SK-N-MC (cell line): ENCODE measurements around the gene KRT71.

Experiments used
- EZH2 ChIP-seq: fragments of 200-600 bp; sonication (generic); IDR thresholded peaks from one replicate; pipeline ENCODE4 v1.6.1; 2017; ENCODE audit warnings: antibody characterized with exemption
- FOXP2 ChIP-seq: optimal IDR thresholded peaks from 2 replicates; pipeline ENCODE3; 2011; ENCODE audit warnings: mild to moderate bottlenecking, moderate library complexity; ENCODE audit not compliant: insufficient read depth; ENCODE audit errors: extremely low read length, control extremely low read depth
- POLR2AphosphoS5 ChIP-seq: IDR thresholded peaks from 2 replicates; pipeline ENCODE4 v1.6.1; 2012; ENCODE audit warnings: mild to moderate bottlenecking, low read depth, low read length, borderline replicate concordance

GRCh38 chr12:52581066-52581465 is 28.1 kb upstream of the KRT71 start:
- no peak for TF ChIP-seq EZH2
- TF ChIP-seq POLR2AphosphoS5: no peak
- no peak for TF ChIP-seq FOXP2
